Measurements from ENCODE around the gene TRIML1.

The TRIML1 gene, protein sequence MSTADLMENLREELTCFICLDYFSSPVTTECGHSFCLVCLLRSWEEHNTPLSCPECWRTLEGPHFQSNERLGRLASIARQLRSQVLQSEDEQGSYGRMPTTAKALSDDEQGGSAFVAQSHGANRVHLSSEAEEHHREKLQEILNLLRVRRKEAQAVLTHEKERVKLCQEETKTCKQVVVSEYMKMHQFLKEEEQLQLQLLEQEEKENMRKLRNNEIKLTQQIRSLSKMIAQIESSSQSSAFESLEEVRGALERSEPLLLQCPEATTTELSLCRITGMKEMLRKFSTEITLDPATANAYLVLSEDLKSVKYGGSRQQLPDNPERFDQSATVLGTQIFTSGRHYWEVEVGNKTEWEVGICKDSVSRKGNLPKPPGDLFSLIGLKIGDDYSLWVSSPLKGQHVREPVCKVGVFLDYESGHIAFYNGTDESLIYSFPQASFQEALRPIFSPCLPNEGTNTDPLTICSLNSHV

DNA sequence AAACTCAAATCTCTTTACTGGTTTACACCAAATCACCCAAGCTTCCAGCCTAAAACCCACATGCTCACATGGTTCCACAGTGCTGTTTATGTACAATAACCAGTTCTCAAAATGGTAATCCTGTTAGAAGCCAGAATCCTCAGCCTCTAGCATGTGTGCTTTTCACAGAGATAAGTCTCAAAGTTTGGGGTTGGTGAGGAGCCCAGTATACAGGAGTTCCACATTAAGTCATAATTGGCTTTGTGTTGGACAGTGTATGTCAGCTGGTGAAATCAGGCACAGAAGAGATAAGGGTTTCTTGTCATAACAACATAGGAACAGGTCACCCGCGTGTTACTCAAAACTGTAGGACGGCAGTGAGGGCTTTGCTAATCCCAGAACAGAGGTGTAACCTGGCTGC is at the start of gene TRIML1:
TRIML1 (plus strand) TSS at position 301 of the 400 bp plus-strand sequence. CDS start 118 bp downstream, outside the sequence.
- no peak for DNase-seq

DNA sequence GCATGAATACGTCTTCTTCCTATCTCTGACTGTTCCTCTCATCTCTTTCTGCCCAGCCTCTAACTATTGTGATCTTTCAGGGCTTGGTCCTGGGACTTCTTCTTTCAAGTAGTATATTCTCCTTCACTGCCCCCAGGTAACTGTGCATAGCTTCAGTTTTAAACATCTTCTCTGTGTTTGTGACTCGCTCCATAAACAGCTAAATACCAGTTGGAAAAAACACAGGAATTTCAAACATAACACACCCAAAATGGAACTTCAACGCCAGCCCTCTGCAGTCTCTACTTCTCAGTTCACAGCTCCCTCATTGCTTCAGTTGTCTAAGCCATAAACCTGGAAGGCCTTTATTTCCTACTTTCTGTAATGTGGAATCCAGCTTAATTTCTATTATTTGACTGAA is 46.4 kb upstream of the TRIML1 start:
- DNase-seq: no peak

DNA sequence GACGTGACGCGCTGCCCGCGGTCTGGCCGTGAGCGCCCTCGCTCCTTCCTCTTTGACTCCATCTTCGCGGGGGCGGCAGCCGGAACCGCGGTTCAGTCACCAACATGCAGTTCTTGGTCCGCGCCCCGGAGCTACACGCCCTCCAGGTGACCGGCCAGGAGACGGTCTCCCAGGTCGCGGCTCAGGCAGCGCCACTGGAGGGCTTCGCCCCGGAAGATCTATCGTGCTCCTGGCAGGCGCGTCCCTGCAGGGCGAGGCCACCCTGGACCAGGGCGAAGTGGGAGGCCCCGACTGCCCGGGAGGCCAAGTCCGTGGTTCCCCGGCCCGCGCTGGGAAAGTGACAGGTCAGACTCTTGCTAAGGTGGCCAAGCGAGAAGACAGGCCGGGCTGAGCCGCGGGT is 32.8 kb upstream of the TRIML1 start:
- DNase-seq: no peak

DNA sequence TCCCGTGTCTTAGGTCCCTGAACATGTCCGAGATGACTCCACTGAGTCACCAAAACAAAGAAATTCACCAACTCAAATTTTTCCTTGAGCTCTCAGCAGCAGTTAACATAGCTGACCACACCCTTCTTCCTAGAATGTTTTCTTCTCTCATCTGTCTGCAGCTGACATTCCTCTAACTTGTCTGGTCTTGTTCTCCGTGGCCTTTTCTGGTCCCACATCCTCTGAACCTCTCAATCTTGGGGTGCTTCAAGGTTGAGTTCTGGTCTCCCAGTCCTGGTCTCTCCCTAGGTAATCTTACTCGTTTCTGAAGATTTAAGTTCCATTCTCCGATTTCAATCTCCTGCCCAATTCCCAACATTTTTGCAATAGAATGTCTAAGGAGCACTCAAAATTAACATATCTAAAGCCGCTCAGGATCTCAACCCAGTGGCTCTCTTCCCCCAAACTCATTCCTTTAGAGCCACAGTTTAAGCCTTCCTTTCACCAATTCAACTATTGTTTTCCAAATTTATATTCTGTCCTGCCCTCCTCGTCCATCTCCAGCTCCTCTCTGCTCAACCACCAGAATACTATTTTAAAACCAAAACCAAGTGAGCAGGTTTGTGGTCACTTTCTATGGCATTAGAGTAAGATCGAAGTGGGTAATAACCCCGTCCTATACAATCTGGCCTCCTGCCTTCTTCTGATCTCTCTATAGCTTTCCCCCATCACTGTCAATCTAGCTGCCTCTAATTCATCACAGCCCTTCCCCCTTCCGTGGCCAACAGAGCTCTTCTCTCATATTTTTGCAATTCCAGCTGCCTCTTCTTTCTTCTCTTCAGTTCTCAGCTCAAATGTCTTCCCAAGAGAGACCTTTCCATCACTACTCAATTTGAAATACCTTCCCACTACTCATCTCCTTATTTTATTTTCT is 31.1 kb upstream of the TRIML1 start:
- no peak for DNase-seq

DNA sequence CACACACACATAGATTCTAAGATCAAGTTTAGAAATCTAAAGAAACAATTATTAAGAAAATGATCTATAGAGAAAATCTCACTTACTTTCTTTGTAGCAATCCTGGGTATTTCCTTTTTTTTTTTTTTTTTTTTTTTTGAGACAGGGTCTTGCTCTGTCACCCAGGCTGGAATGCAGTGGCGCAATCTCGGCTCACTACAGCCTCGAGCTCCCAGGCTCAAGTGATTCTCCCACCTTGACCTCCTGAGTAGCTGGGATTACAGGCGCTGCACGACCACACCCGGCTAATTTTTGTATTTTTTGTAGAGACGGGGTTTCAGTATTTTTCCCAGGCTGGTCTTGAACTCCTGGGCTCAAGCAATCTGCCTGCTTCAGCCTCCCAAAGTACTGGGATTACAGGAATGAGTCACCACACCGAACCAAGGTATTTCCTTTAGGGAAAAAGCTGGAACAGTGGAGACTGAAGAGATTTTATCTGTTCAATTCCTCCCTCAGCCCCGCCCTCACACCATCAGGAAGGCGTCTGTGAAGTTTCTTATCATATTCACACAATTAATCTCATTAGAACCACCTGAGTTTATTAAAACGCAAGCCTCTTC is 30.0 kb upstream of the TRIML1 start, which contains the start of gene TRIML2:
TRIML2 (minus strand) TSS at position 447 of the 599 bp plus-strand sequence. CDS start 4,235 bp downstream, outside the sequence.
- DNase-seq: no peak

DNA sequence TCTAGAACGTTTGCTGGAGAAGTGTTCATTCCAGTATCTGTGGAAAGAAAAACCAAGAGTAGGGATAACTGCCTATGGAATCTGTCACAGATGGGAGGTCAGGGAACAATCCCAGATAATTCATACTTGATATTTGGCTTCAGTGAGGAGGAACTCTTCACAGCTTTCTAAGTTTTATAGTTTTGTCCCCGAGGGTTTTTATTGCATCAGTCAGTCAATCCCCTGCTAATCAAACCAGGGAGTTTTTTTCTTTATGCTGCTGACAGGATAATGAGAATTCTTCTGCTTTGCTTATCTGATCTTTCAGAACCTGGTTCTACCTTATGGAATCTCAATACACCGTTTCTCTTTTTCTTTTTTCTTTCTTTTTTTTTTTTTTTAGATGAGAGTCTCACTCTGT is 29.2 kb upstream of the TRIML1 start:
- no peak for DNase-seq

DNA sequence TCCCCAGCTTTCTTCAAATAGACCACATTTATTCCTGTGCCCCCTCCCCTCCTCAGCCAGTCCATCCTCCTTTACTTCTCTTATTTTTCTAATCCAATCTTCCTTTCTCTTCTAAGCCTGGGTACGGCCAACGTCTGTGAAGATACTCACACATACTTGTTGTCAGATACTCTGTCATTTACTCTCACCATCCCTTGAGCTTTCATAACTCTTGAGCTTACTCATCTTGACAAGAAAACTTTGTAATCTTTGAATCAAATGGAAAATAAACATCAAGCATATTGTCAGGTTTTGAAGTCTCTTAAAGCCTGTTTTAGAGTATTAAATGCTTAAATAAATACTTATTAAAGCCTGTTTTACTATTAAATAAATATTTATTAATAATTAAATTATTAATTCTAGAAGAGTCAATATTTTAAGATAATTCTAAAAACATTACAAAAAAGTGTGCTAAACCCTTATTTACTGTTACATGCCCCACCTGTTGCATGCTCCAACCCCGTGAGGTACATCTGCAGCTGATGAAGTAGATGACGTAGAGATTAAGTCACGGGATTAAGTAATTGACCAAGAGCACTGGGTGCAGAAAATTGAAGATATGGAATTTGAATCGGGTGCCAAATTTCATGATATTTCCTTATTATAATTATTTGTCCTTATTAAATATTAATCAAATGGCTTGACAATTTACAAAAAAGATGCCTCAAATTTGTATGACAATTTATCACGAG is 28.3 kb upstream of the TRIML1 start:
- no peak for DNase-seq

DNA sequence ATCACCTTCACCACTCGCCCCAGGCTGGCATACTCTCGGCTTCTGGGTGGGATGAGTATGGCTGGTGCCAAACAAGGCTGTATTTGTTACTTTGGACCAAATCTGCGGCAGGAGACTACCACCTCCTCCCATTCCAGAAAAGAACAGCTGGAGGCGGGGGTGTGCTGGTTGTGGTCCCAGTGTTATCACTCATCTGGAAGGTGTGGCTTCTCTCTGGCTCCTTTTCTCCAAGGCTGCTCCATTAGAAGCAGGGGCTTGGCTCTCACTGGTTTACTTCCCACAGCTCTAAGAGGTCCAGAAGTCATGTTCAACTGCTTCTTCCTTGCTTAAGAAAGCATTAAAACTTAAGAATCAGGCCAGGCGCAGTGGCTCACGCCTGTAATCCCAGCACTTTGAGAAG is 27.3 kb upstream of the TRIML1 start:
- DNase-seq: no peak

DNA sequence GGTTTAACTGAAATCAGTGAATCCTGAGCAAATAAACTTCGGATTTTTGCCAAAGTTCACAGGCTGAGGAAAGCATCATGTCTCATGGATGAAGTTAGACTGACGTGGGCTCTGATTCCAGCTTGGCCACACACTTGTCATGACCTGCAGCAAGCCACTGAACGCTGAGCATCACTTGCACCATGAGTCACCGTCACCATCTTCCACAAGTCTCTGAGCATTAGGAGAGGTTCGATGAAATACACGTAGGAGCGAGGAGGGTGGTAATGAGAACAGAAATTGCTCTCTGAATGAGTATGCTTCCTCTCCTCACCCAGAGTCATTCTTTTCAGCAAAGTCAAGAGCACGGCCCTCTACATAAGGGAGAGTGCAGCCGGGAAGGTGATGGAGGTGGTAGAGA is 26.1 kb upstream of the TRIML1 start:
- DNase-seq: no peak

DNA sequence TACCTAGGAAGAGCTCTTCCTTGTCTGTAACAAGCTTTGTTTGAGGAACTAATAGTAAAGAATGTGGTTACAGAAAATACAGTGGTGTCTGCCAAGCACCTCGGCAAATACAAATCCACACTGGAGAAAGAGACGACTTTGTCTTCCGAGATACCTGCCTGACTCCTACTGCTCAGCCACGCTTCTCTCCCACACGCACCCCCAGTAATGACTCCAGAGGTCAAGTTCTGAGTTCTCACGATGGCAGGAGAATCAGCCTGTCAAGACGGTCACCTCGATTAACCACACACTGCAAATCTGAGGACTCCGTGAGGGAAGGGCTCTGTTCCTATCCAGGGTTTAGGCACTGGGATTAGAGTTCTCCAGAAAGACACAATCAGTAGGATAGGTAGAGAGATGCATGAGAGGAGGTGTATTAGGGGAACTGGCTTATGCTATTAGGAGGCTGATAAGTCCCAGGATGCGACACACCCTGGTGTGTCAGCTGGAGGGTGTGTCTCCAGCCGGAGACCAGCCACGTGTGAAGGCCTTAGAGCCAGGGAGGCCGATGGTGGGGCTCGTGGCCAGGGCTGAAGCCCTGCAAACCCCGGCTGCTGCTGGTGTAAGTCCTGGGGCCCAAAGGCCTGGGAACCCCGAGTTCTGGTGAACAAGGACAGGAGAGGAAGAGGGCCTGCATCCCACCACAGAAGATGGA is 21.5 kb upstream of the TRIML1 start:
- DNase-seq: no peak

DNA sequence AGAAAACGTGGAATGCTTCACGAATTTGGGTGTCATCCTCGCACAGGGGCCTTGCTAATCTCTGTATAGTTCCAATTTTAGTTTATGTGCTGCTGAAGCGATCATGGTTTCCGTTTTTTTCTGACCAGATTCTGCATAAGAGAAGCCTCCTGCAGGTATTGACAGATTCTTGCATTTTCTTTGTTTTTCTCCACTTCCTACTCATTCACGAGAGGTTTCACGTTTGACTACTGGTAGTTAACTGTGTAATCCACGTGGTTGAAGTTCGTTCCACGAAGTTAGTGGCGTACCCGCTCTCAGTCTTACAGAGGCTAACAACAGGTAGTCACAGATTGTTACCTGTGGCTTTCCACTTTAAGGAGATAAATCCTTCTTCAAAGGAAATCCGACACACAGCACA is 17.7 kb upstream of the TRIML1 start:
- no peak for DNase-seq

DNA sequence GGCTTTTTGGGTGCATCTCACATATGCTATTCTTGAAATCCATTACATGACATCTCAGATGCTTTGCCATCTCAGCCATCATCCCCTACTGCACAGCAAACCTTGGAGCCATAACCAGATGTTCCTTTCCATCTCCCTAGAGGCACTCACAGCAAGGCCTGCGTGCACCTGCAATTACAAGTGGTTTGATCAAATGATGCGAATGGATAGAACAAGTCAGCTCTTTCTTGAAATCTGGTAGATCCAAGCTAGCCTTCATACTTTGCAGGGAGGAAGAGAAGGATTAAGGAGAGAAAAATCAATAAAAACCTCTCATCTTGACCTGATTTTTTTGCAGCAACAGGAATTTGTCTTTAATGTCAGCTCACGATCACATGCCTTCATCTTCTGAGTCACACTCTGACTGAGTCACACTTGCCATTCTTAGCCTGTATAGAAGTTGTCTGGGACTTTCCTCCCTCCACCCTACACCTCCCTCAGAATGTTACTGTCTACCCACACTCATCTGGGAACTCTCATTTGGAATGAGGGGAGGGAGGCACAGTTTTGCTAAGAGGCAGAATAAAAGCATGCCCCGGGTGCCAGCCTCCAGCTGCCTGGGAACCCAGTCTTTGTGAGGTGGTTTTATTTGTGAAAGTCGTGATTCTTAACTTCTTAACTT is 11.9 kb upstream of the TRIML1 start:
- DNase-seq: no peak

DNA sequence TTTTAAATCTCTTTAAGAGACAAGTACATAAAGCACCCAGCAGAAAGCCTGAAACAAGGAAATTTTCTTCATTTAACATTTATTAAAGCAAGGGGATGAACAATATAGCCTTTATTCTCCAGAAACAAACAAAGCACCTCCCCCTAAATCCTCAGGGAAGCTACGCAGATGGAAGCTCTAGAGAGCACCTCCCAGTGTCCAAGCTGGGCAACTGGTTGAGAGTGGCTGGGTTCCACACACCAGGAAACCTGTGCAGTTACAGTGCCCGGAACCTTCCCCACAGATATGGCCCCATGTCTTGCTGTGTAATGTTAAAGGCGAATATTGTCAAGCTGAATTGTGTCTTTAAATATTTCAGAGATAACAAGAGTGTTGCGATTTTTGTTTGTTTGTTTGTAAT is 8.9 kb upstream of the TRIML1 start:
- no peak for DNase-seq

DNA sequence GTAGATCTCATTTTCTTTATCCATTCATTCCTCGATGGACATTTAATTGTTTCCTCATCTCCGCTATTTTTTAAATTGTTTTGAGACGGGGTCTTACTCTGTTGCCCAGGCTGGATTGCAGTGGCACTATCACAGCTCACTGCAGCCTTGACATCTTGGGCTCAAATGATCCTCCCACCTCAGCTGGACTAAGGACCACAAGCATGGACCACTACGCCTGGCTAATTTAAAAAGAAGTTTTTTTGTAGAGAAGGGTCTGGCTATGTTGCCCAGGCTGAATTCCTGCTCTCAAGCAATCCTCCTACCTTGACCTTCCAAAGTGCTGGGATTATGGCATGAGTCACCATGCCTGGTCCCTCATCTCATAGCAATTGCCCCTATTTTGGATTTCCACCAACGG is 7.0 kb upstream of the TRIML1 start:
- DNase-seq: no peak

DNA sequence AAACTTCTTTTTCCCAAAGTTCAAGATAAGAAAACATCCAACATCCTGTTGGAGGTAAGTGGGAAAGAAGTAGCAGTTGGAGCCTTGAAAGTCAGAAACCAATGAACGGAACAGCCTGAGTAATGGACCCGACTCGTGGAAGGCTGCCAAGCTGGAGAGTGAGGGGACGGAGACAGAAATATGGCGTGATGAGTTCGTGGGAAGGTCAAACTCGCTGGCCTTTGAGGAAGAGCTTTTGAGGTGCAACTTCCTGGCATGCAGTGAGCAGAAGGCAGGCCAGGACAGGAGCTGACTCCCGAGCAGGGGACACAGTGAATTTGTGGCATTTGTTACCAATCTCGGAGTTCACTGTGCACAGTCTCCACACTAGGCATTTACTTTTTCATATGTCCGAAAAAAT is 1.0 kb upstream of the TRIML1 start:
- no peak for DNase-seq

DNA sequence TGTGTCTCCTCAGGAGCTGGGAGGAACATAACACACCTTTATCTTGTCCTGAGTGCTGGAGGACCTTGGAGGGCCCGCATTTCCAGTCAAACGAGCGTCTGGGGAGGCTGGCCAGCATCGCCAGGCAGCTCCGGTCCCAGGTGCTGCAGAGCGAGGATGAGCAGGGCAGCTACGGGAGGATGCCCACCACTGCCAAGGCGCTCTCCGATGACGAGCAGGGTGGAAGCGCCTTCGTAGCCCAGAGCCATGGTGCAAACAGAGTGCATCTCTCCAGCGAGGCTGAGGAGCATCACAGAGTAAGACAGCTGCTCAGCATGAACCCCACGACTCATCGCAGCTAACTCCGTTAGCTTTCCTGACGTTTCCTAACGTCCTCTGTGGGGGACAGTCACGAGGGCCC is 430 bp downstream of the TRIML1 start:
- no peak for DNase-seq

DNA sequence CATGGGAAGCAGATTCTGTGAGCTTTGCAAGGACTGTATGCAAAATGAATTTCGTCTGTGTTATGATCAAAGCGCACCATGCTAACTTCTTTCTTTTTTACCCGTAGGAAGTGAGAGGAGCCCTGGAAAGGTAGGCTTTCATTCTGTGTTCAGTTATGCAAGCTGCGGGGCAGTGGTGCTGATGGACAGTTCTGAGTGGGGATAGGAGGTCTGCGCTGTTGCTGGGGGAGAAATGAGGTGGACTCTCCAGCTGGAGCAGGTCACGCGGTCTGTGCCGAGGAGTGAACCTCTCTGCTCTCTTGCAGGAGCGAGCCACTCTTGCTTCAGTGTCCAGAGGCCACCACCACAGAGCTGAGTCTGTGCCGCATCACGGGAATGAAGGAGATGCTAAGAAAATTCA is 4.5 kb downstream of the TRIML1 start:
- DNase-seq: no peak

DNA sequence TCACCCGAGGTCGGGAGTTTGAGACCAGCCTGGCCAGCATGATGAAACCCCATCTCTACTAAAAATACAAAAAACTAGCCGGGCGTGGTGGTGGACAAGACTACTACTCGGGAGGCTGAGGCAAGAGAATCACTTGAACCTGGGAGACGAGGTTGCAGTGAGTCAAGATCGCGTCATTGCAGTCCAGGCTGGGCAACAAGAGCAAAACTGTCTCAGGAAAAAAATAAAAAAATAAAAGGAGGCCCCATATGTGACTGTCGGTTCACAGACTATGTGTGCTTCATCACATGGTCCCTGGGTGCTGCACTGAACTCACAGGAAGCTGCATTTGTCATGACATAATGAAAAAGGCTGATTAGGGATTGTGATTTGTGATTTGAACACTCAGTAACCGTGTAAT is 6.4 kb downstream of the TRIML1 start:
- DNase-seq: no peak

DNA sequence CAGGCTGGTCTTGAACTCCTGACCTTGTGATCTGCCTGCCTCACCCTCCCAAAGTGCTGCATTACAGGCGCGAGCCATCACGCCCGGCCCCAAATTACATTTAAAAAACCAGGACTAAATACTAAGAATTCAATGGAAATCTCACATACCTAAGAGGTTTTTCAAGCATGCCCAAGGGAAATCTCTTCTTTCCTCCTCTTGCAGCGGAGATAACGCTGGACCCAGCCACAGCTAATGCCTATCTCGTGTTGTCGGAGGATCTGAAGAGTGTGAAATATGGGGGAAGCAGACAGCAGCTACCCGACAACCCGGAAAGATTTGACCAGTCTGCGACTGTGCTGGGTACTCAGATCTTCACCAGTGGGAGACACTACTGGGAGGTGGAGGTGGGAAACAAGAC is 7.4 kb downstream of the TRIML1 start:
- no peak for DNase-seq

DNA sequence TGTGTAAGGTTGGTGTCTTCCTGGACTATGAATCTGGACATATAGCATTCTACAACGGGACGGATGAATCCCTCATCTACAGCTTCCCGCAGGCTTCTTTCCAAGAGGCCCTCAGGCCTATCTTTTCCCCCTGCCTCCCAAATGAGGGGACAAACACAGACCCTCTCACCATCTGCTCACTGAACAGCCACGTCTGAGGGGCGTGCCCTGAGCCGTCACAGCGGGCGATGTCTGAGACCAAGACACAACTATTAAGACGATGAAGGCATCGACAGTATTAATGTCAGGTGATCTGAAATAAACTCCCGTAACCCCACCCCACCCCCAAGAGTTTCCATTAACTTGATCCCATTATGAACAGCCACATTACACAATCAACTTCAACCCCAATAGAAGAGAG is 7.9 kb downstream of the TRIML1 start:
- DNase-seq: no peak

DNA sequence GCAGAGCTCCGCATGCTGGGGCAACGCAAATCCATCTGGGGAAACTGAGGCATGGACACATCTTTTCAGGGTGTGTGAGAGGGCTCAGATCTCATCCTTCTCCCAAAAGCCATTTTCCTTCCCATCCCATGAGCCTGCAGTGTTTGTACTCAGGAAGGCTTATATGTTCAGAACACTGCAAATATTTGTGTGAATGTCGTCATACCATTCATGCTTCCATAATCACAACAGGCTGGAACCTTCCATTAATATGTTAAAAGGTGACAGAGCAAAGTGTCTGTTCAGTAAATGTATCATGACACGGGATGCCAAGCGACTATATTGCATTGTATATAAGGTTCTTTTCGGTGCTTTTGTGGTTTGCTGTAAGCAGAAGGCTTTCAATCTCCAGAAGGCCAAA is 8.5 kb downstream of the TRIML1 start:
- DNase-seq: no peak

Data from cerebellar nuclear complex (tissue), 1 donor.